HepG2 (cell line): ENCODE measurements around the gene DLX5. TPM values are rescaled to one million over a fixed set of nuclear protein-coding genes. Genes with fewer than 3 reads are reported as not detected.

Experiments used
- CSRNP2 ChIP-seq: sonication (generic); formaldehyde crosslinking; conservative IDR thresholded peaks from 2 replicates; pipeline ENCODE4 v1.8.0; 2022; ENCODE audit warnings: low read depth, missing genetic modification reagents
- DNMT3B ChIP-seq: conservative IDR thresholded peaks from 2 replicates; pipeline ENCODE4 v1.6.1; 2016; ENCODE audit warnings: missing biosample characterization, control low read depth
- FLYWCH1 ChIP-seq: sonication (generic); formaldehyde crosslinking; IDR thresholded peaks from 2 replicates; pipeline ENCODE4 v1.8.1; 2023; ENCODE audit warnings: mild to moderate bottlenecking, missing genetic modification reagents
- GATA4 ChIP-seq: sonication (generic); IDR thresholded peaks from 2 replicates; pipeline ENCODE4 v1.6.1; 2016; ENCODE audit warnings: antibody characterized with exemption, low read depth, borderline replicate concordance
- HHEX ChIP-seq: IDR thresholded peaks from 2 replicates; pipeline ENCODE4 v1.6.1; 2016; ENCODE audit warnings: control low read depth
- HMG20B ChIP-seq: conservative IDR thresholded peaks from 2 replicates; pipeline ENCODE4 v1.6.1; 2016; ENCODE audit warnings: missing genetic modification reagents, missing compliant biosample characterization
- HOXA5 ChIP-seq: sonication (generic); formaldehyde crosslinking; IDR thresholded peaks from 2 replicates; pipeline ENCODE4 v1.4.0; 2020; ENCODE audit warnings: missing genetic modification reagents
- KLF13 ChIP-seq: sonication (generic); formaldehyde crosslinking; IDR thresholded peaks from 2 replicates; pipeline ENCODE4 v1.4.0; 2020; ENCODE audit warnings: mild to moderate bottlenecking, missing genetic modification reagents
- PLRG1 ChIP-seq: fragments of 450-650 bp; conservative IDR thresholded peaks from 2 replicates; pipeline ENCODE4 v1.6.1; 2016
- SIN3A ChIP-seq: IDR thresholded peaks from 2 replicates; pipeline ENCODE4 v1.6.1; 2011; ENCODE audit warnings: low read depth, mild to moderate bottlenecking, control low read depth, low read length, borderline replicate concordance
- TEF ChIP-seq: sonication (generic); formaldehyde crosslinking; IDR thresholded peaks from 2 replicates; pipeline ENCODE4 v1.5.0; 2020; ENCODE audit warnings: missing genetic modification reagents
- U2AF1 ChIP-seq: fragments of 200-400 bp; formaldehyde crosslinking; optimal IDR thresholded peaks from 2 replicates; pipeline ENCODE3; 2017; ENCODE audit warnings: mild to moderate bottlenecking, low read depth, low read length
- XBP1 ChIP-seq: sonication (generic); formaldehyde crosslinking; IDR thresholded peaks from 2 replicates; pipeline ENCODE4 v1.5.0; 2020; ENCODE audit warnings: missing genetic modification reagents
- ZBTB49 ChIP-seq: sonication (generic); formaldehyde crosslinking; IDR thresholded peaks from 2 replicates; pipeline ENCODE4 v1.4.0; 2020; ENCODE audit warnings: missing genetic modification reagents, borderline replicate concordance
- ZFP82 ChIP-seq: sonication (generic); formaldehyde crosslinking; IDR thresholded peaks from 2 replicates; pipeline ENCODE4 v1.5.1; 2020; ENCODE audit warnings: mild to moderate bottlenecking, missing genetic modification reagents, borderline replicate concordance
- ZIK1 ChIP-seq: sonication (generic); formaldehyde crosslinking; IDR thresholded peaks from 2 replicates; pipeline ENCODE4 v1.5.0; 2020; ENCODE audit warnings: mild to moderate bottlenecking, low read depth, missing genetic modification reagents, borderline replicate concordance
- ZNF484 ChIP-seq: sonication (generic); formaldehyde crosslinking; IDR thresholded peaks from 2 replicates; pipeline ENCODE4 v1.5.1; 2020; ENCODE audit warnings: mild to moderate bottlenecking, low read depth, missing genetic modification reagents, borderline replicate concordance
- ZNF572 ChIP-seq: sonication (generic); formaldehyde crosslinking; IDR thresholded peaks from 2 replicates; pipeline ENCODE4 v1.5.1; 2020; ENCODE audit warnings: mild to moderate bottlenecking, missing genetic modification reagents
- ZNF619 ChIP-seq: sonication (generic); formaldehyde crosslinking; IDR thresholded peaks from 2 replicates; pipeline ENCODE4 v1.4.0; 2020; ENCODE audit warnings: mild to moderate bottlenecking, missing genetic modification reagents
- ZNF652 ChIP-seq: IDR thresholded peaks from 2 replicates; pipeline ENCODE4 v1.6.1; 2016; ENCODE audit warnings: low read depth, borderline replicate concordance
- ZNF670 ChIP-seq: sonication (generic); formaldehyde crosslinking; IDR thresholded peaks from 2 replicates; pipeline ENCODE4 v1.8.0; 2022; ENCODE audit warnings: mild to moderate bottlenecking, missing genetic modification reagents, borderline replicate concordance
- ZNF713 ChIP-seq: sonication (generic); formaldehyde crosslinking; IDR thresholded peaks from 2 replicates; pipeline ENCODE4 v1.4.0; 2020; ENCODE audit warnings: mild to moderate bottlenecking, missing genetic modification reagents
- ZSCAN22 ChIP-seq: sonication (generic); formaldehyde crosslinking; IDR thresholded peaks from 2 replicates; pipeline ENCODE4 v1.4.0; 2020; ENCODE audit warnings: mild to moderate bottlenecking, missing genetic modification reagents
- polyA plus RNA-seq, 8 experiments: library from polyadenylated mRNA; depleted of rRNA in 3 of 8; stranded (reverse) in 7 of 8; unstranded in 1 of 8; fragments of >200 nt; fragmentation: Illumina TruSeq in 4 of 8; extraction: Trizol in 4 of 8; gene quantifications; 2 replicates each; pipeline versions ENCODE4 v1.2.1 to v1.2.3, GENCODE V29; 2011 to 2016; ENCODE audit warnings: low read depth in 4 of 8, missing spikeins in 1 of 8, mixed read lengths in 1 of 8; ENCODE audit not compliant: insufficient read depth in 1 of 8
- total RNA-seq, 5 experiments: library from RNA; depleted of rRNA; stranded (reverse); fragments of >200 nt; fragmentation: Illumina TruSeq; extraction: Trizol; gene quantifications; 2 replicates each; pipeline ENCODE4 v1.2.3, GENCODE V29; 2016; ENCODE audit warnings: low read depth in 1 of 5
- TF ChIP-seq, protein P1 (sequence below): sonication (generic); formaldehyde crosslinking; IDR thresholded peaks from 2 replicates; pipeline ENCODE4 v1.8.0; 2022; ENCODE audit warnings: missing genetic modification reagents, mild to moderate bottlenecking, moderate library complexity, borderline replicate concordance
- TF ChIP-seq, protein P2 (sequence below): sonication (generic); formaldehyde crosslinking; IDR thresholded peaks from 2 replicates; pipeline ENCODE4 v1.4.0; 2020; ENCODE audit warnings: mild to moderate bottlenecking, missing genetic modification reagents

The DLX5 gene
- total and polyA plus RNA-seq, 2 of the 13 experiments (the other 11 are each of a cell fraction or from before 2014, with no cell fraction given): not detected

- TF ChIP-seq XBP1 (CRISPR knock-in tag): no peak
- TF ChIP-seq ZNF619: no peak
- TF ChIP-seq KLF13 (CRISPR knock-in tag): no peak
- no peak for TF ChIP-seq FLYWCH1 (CRISPR knock-in tag)
- TF ChIP-seq ZNF652 (CRISPR knock-in tag): no peak
- no peak for TF ChIP-seq ZNF713 (CRISPR knock-in tag)
- TF ChIP-seq, protein P1, sequence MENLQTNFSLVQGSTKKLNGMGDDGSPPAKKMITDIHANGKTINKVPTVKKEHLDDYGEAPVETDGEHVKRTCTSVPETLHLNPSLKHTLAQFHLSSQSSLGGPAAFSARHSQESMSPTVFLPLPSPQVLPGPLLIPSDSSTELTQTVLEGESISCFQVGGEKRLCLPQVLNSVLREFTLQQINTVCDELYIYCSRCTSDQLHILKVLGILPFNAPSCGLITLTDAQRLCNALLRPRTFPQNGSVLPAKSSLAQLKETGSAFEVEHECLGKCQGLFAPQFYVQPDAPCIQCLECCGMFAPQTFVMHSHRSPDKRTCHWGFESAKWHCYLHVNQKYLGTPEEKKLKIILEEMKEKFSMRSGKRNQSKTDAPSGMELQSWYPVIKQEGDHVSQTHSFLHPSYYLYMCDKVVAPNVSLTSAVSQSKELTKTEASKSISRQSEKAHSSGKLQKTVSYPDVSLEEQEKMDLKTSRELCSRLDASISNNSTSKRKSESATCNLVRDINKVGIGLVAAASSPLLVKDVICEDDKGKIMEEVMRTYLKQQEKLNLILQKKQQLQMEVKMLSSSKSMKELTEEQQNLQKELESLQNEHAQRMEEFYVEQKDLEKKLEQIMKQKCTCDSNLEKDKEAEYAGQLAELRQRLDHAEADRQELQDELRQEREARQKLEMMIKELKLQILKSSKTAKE (CRISPR knock-in tag): 0 out of 2 replicates have a peak, but pooled peaks have one; percentile 28
- TF ChIP-seq PLRG1: no peak
- TF ChIP-seq ZNF572 (CRISPR knock-in tag): no peak
- no peak for TF ChIP-seq TEF (CRISPR knock-in tag)
- no peak for TF ChIP-seq HOXA5 (CRISPR knock-in tag)
- peak; percentile 65 for TF ChIP-seq U2AF1
- TF ChIP-seq GATA4: no peak
- TF ChIP-seq HMG20B: no peak
- no peak for TF ChIP-seq HHEX
- no peak for TF ChIP-seq ZFP82 (CRISPR knock-in tag)
- TF ChIP-seq DNMT3B (CRISPR knock-in tag): no peak
- TF ChIP-seq CSRNP2: no peak
- no peak for TF ChIP-seq ZNF670
- TF ChIP-seq ZNF484: no peak
- TF ChIP-seq SIN3A: peak; percentile 59; the same call in 1 of the 2 replicates
- no peak for TF ChIP-seq ZBTB49 (CRISPR knock-in tag)
- TF ChIP-seq ZSCAN22 (CRISPR knock-in tag): no peak
- TF ChIP-seq, protein P2, sequence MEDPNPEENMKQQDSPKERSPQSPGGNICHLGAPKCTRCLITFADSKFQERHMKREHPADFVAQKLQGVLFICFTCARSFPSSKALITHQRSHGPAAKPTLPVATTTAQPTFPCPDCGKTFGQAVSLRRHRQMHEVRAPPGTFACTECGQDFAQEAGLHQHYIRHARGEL (CRISPR knock-in tag): no peak
- no peak for TF ChIP-seq ZIK1 (CRISPR knock-in tag)
These were observed 18.4 kb downstream of the DLX5 start (continued) for GRCh38 chr7:97006055-97006815.
